Measurements from ENCODE around the gene ARID3A.

ARID3A gene

GRCh38 chr19:996051-996838, 70.4 kb downstream of the ARID3A start:
- H3K27ac ChIP-seq (ENCODE audit: low read depth in 2 of 2, low read length in 2 of 2) = no peak overlapping the region
- H3K4me1 ChIP-seq (ENCODE audit: control insufficient read depth in 2 of 2, insufficient read depth in 2 of 2, low read length in 2 of 2) = peaks cover 5 to 10% of the 10 kb centered on the region in 2 donors
- H3K9ac ChIP-seq (ENCODE audit: low read depth in 1 of 2, low read length in 2 of 2) = no peak overlapping the region
- peaks cover 0 to 9% of the 10 kb centered on the region in 2 donors for H3K36me3 ChIP-seq (ENCODE audit: control insufficient read depth in 2 of 2, insufficient read depth in 2 of 2, low read length in 2 of 2)
- no peaks in the 10 kb centered on the region for H3K9me3 ChIP-seq (ENCODE audit: control insufficient read depth in 2 of 2, low read length in 2 of 2)
- peaks cover 37 to 46% of the 10 kb centered on the region in 2 donors for H3K27me3 ChIP-seq (ENCODE audit: control insufficient read depth in 2 of 2, insufficient read depth in 2 of 2, low read length in 2 of 2)
- no peak overlapping the region for H3K4me3 ChIP-seq (ENCODE audit: low read length in 2 of 2)

- no peak overlapping the region for H3K4me3 ChIP-seq (ENCODE audit: low read length in 2 of 2)
- H3K4me1 ChIP-seq (ENCODE audit: control insufficient read depth in 2 of 2, insufficient read depth in 2 of 2, low read length in 2 of 2) = peaks cover 5 to 10% of the 10 kb centered on the region in 2 donors
- H3K9ac ChIP-seq (ENCODE audit: low read depth in 1 of 2, low read length in 2 of 2) = no peak overlapping the region
- no peaks in the 10 kb centered on the region for H3K9me3 ChIP-seq (ENCODE audit: control insufficient read depth in 2 of 2, low read length in 2 of 2)
- peaks cover 43 to 46% of the 10 kb centered on the region in 2 donors for H3K27me3 ChIP-seq (ENCODE audit: control insufficient read depth in 2 of 2, insufficient read depth in 2 of 2, low read length in 2 of 2)
- H3K27ac ChIP-seq (ENCODE audit: low read depth in 2 of 2, low read length in 2 of 2) = no peak overlapping the region
- H3K36me3 ChIP-seq (ENCODE audit: control insufficient read depth in 2 of 2, insufficient read depth in 2 of 2, low read length in 2 of 2) = peaks cover 0 to 4% of the 10 kb centered on the region in 2 donors
These were observed 72.2 kb downstream of the ARID3A start for GRCh38 chr19:998064-998463.

DNA sequence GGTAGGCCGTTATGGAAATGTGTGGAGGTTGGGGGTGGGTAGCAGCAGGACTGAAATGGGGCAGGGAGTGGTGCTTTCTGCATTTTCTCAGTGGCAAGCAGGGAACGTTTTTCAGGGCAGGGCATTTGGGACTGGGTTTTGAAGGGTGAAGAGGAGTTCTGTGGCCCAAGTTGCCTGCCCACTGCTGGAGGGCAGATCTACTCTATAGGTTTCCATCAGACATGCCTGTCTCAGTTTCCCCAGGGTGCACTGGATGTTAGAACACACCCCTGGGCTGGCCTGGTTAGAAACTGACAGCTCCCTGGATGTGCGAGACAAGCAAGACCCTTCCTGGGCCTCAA, 73.5 kb downstream of the ARID3A start:
- Histone ChIP-seq H3K4me3 (ENCODE audit: low read length in 2 of 2) (no peak overlapping the region), H3K9me3 (ENCODE audit: control insufficient read depth in 2 of 2, low read length in 2 of 2) (no peaks in the 10 kb centered on the region), H3K36me3 (ENCODE audit: control insufficient read depth in 2 of 2, insufficient read depth in 2 of 2, low read length in 2 of 2) (no peaks in the 10 kb centered on the region), H3K27ac (ENCODE audit: low read depth in 2 of 2, low read length in 2 of 2) (no peak overlapping the region), H3K9ac (ENCODE audit: low read depth in 1 of 2, low read length in 2 of 2) (no peak overlapping the region), H3K27me3 (ENCODE audit: control insufficient read depth in 2 of 2, insufficient read depth in 2 of 2, low read length in 2 of 2) (peaks cover 43 to 46% of the 10 kb centered on the region in 2 donors), H3K4me1 (ENCODE audit: control insufficient read depth in 2 of 2, insufficient read depth in 2 of 2, low read length in 2 of 2) (peaks cover 5 to 10% of the 10 kb centered on the region in 2 donors)

GRCh38 chr19:1000095-1000494, 74.3 kb downstream of the ARID3A start, which contains the start of gene GRIN3B:
Gene GRIN3B (plus strand): TSS chr19:1000419. CDS start chr19:1000438, 19 bp downstream.
- Histone ChIP-seq H3K4me3 (ENCODE audit: low read length in 2 of 2) (no peak within 1 kb of the TSS), H3K4me1 (ENCODE audit: control insufficient read depth in 2 of 2, insufficient read depth in 2 of 2, low read length in 2 of 2) (peaks cover 5 to 10% of the 10 kb centered on the region in 2 donors), H3K27ac (ENCODE audit: low read depth in 2 of 2, low read length in 2 of 2) (no peak within 1 kb of the TSS), H3K27me3 (ENCODE audit: control insufficient read depth in 2 of 2, insufficient read depth in 2 of 2, low read length in 2 of 2) (peaks cover 43 to 47% of the 10 kb centered on the region in 2 donors), H3K36me3 (ENCODE audit: control insufficient read depth in 2 of 2, insufficient read depth in 2 of 2, low read length in 2 of 2) (no peaks in the 10 kb centered on the region), H3K9me3 (ENCODE audit: control insufficient read depth in 2 of 2, low read length in 2 of 2) (no peaks in the 10 kb centered on the region), H3K9ac (ENCODE audit: low read depth in 1 of 2, low read length in 2 of 2) (no peak within 1 kb of the TSS)

DNA sequence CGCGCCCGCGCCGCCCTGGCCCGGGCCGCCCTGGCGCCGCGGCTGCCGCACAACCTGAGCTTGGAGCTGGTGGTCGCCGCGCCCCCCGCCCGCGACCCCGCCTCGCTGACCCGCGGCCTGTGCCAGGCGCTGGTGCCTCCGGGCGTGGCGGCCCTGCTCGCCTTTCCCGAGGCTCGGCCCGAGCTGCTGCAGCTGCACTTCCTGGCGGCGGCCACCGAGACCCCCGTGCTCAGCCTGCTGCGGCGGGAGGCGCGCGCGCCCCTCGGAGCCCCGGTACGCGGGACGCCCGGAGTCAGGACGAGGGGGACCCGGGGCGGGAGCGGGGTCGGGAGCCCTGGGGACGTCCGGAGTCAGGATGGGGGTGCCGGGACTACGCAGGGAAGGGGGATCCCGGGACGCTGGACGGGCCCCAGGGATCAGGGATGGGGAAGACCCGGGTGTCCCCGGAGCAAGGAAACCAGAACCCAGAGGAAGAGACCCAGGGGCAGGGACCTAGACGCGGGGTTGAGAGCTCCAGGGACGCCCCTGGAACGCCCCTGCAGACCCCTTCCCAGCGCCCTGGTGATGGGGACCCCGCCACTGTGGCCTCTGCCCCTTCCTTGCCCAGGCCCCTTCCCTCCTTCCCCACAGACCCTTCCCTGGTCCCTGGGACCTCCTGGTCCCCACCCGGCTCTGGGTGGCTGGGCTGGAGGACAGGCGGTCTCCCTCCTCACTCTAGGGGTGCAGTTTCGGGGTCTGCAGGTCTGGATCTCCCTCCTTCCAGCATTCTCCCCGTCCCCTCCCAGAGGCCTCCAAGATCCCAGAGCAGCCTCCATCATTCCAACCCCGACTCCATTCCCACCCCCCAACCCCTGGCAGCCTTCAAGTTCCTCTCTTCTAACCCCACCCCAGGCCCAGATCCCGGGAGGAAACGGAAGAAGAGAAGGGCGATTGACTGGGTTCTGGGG, 75.0 kb downstream of the ARID3A start:
- Histone ChIP-seq H3K4me3 (ENCODE audit: low read length in 2 of 2) (no peak overlapping the region), H3K9ac (ENCODE audit: low read depth in 1 of 2, low read length in 2 of 2) (no peak overlapping the region), H3K4me1 (ENCODE audit: control insufficient read depth in 2 of 2, insufficient read depth in 2 of 2, low read length in 2 of 2) (peaks cover 3 to 10% of the 10 kb centered on the region in 2 donors), H3K27me3 (ENCODE audit: control insufficient read depth in 2 of 2, insufficient read depth in 2 of 2, low read length in 2 of 2) (peaks cover 40 to 42% of the 10 kb centered on the region in 2 donors), H3K36me3 (ENCODE audit: control insufficient read depth in 2 of 2, insufficient read depth in 2 of 2, low read length in 2 of 2) (no peaks in the 10 kb centered on the region), H3K27ac (ENCODE audit: low read depth in 2 of 2, low read length in 2 of 2) (no peak overlapping the region), H3K9me3 (ENCODE audit: control insufficient read depth in 2 of 2, low read length in 2 of 2) (no peaks in the 10 kb centered on the region)

DNA sequence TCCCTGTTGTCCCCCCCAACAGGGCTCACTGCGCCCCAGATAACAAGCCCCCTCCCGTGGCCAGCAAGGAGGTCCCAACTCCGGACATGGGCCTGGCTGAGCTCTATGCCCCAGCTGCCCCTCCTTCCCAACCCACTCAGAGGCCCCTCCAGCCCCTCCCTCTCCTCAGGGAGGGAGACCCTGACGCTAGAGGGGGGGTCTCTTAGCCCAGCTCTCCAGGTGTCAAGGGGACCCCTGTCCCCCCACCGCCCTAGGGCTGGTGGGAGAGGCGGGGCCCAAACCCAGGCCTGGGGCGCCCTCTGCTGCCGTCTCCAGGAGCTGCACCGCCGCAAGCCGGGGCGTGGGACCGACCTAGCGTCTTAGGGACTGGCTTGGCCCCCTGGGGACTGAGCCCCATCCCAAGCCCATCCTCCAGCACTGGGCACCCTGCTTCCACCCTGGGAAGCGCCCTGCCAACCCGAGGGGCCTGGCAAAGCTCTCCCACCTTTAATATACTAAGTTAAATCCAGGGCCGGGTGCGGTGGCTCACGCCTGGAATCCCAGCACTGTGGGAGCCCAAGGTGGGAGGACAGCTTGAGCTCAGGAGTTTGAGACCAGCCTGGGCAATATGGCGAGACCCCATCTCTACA, 75.8 kb downstream of the ARID3A start:
- no peak overlapping the region for H3K4me3 ChIP-seq (ENCODE audit: low read length in 2 of 2)
- H3K27me3 ChIP-seq (ENCODE audit: control insufficient read depth in 2 of 2, insufficient read depth in 2 of 2, low read length in 2 of 2) = peaks cover 33 to 35% of the 10 kb centered on the region in 2 donors
- peaks cover 0 to 3% of the 10 kb centered on the region in 2 donors for H3K4me1 ChIP-seq (ENCODE audit: control insufficient read depth in 2 of 2, insufficient read depth in 2 of 2, low read length in 2 of 2)

DNA sequence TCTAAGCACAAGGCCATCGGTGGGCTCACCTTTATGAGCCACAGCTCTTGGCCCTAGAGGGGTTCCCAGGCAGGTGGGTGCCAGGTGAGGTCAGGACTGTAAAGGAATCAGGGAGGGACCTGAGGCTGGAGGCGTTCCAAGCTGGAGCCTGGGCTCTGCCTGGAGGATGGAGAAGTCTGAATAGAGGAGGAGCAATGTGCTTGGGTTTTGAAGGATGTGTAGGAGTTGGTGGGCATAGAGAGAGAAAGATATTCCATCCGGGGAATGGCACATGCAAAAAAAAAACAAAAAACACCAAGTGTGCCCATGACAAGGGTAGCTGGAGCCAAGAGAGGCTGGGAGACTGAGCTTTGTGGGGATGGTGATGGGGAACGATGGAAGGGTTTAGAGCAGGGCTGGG, 76.8 kb downstream of the ARID3A start:
- Histone ChIP-seq H3K9ac (ENCODE audit: low read depth in 1 of 2, low read length in 2 of 2) (no peak overlapping the region), H3K4me3 (ENCODE audit: low read length in 2 of 2) (no peak overlapping the region), H3K27ac (ENCODE audit: low read depth in 2 of 2, low read length in 2 of 2) (no peak overlapping the region), H3K4me1 (ENCODE audit: control insufficient read depth in 2 of 2, insufficient read depth in 2 of 2, low read length in 2 of 2) (peaks cover 0 to 3% of the 10 kb centered on the region in 2 donors), H3K27me3 (ENCODE audit: control insufficient read depth in 2 of 2, insufficient read depth in 2 of 2, low read length in 2 of 2) (peaks cover 27 to 29% of the 10 kb centered on the region in 2 donors), H3K36me3 (ENCODE audit: control insufficient read depth in 2 of 2, insufficient read depth in 2 of 2, low read length in 2 of 2) (no peaks in the 10 kb centered on the region), H3K9me3 (ENCODE audit: control insufficient read depth in 2 of 2, low read length in 2 of 2) (no peaks in the 10 kb centered on the region)

More for the DNA sequence above, 75.8 kb downstream of the ARID3A start:
- Histone ChIP-seq H3K9ac (ENCODE audit: low read depth in 1 of 2, low read length in 2 of 2) (no peak overlapping the region), H3K36me3 (ENCODE audit: control insufficient read depth in 2 of 2, insufficient read depth in 2 of 2, low read length in 2 of 2) (no peaks in the 10 kb centered on the region), H3K27ac (ENCODE audit: low read depth in 2 of 2, low read length in 2 of 2) (no peak overlapping the region), H3K9me3 (ENCODE audit: control insufficient read depth in 2 of 2, low read length in 2 of 2) (no peaks in the 10 kb centered on the region)

DNA sequence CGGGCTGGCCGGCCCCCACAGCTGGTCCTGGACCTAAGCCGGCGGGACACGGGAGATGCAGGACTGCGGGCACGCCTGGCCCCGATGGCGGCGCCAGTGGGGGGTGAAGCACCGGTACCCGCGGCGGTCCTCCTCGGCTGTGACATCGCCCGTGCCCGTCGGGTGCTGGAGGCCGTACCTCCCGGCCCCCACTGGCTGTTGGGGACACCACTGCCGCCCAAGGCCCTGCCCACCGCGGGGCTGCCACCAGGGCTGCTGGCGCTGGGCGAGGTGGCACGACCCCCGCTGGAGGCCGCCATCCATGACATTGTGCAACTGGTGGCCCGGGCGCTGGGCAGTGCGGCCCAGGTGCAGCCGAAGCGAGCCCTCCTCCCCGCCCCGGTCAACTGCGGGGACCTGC, 77.4 kb downstream of the ARID3A start:
- Histone ChIP-seq H3K27me3 (ENCODE audit: control insufficient read depth in 2 of 2, insufficient read depth in 2 of 2, low read length in 2 of 2) (peaks cover 20 to 22% of the 10 kb centered on the region in 2 donors), H3K36me3 (ENCODE audit: control insufficient read depth in 2 of 2, insufficient read depth in 2 of 2, low read length in 2 of 2) (no peaks in the 10 kb centered on the region), H3K4me3 (ENCODE audit: low read length in 2 of 2) (no peak overlapping the region), H3K9ac (ENCODE audit: low read depth in 1 of 2, low read length in 2 of 2) (no peak overlapping the region), H3K4me1 (ENCODE audit: control insufficient read depth in 2 of 2, insufficient read depth in 2 of 2, low read length in 2 of 2) (peaks cover 0 to 3% of the 10 kb centered on the region in 2 donors), H3K9me3 (ENCODE audit: control insufficient read depth in 2 of 2, low read length in 2 of 2) (no peaks in the 10 kb centered on the region), H3K27ac (ENCODE audit: low read depth in 2 of 2, low read length in 2 of 2) (no peak overlapping the region)

- H3K4me3 ChIP-seq (ENCODE audit: low read length in 2 of 2) = no peak overlapping the region
- no peaks in the 10 kb centered on the region for H3K36me3 ChIP-seq (ENCODE audit: control insufficient read depth in 2 of 2, insufficient read depth in 2 of 2, low read length in 2 of 2)
- H3K9ac ChIP-seq (ENCODE audit: low read depth in 1 of 2, low read length in 2 of 2) = no peak overlapping the region
- H3K4me1 ChIP-seq (ENCODE audit: control insufficient read depth in 2 of 2, insufficient read depth in 2 of 2, low read length in 2 of 2) = peaks cover 0 to 3% of the 10 kb centered on the region in 2 donors
- H3K9me3 ChIP-seq (ENCODE audit: control insufficient read depth in 2 of 2, low read length in 2 of 2) = no peaks in the 10 kb centered on the region
- H3K27me3 ChIP-seq (ENCODE audit: control insufficient read depth in 2 of 2, insufficient read depth in 2 of 2, low read length in 2 of 2) = peaks cover 12 to 13% of the 10 kb centered on the region in 2 donors
- no peak overlapping the region for H3K27ac ChIP-seq (ENCODE audit: low read depth in 2 of 2, low read length in 2 of 2)
These were observed 78.5 kb downstream of the ARID3A start for GRCh38 chr19:1004204-1004802.
